ENCODE measurements around the gene RARG.
"Not testable (repeated sequence)": the region's sequence is repeated elsewhere in the genome, so short reads cannot be mapped to it uniquely, and the experiment has no call there.

RARG gene

DNA sequence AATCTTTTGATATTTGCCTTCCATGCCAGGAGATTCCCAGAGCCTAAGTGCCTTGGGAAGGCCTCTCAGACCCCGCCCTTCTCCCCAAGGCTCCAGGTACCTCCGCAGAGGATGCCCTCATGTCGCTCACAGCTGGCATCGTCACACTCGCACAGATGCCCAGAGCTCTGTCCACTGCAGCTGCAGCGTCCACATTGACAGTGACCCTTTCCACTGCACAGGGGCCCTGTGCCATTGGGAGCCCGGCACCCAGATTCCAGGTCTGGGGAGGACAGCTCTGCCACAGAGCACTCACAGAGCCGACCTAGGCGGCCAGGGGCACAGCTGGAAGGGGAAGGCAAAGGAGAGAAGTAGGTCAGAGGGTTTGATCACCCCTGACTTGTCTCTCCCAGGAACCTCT lies 39.0 kb downstream of the RARG start:
- no peak overlapping the region for H3K4me3 ChIP-seq (ENCODE audit: low read depth, low read length)

GRCh38 chr12:53192531-53193021 lies 39.4 kb downstream of the RARG start:
- H3K4me3 ChIP-seq (ENCODE audit: low read depth, low read length): no peak overlapping the region

DNA sequence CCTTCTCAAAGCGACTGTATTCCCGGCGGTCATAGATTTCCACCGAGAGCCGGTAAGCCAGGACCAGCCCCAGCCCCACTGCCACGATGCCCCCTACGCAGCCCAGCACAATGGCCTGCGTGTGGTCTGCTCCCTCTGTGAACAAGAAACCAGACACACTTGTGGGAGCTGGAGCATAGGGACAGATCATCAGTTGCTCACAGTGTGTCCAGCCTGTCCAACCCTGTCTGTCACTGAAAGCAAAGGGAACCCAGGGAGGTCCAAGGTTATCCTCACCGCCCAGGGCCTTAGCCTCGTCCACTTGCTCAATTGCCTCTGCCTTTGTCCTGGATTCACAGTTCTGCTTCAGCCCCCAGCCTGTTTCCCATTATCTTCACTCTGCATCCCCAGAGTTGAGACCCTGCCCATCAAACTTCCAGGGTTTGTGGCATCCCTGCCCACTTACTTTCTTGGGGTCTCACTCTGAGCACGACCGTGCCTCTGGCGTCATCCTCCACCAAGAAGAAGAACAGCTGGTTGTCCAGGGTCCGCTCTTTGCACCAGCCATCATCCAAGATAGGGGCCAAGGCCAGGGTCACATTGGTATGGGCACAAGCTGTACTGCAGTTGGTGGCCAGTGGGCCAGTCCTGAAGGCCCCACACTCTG lies 40.0 kb downstream of the RARG start:
- H3K4me3 ChIP-seq (ENCODE audit: low read depth, low read length): no peak overlapping the region

DNA sequence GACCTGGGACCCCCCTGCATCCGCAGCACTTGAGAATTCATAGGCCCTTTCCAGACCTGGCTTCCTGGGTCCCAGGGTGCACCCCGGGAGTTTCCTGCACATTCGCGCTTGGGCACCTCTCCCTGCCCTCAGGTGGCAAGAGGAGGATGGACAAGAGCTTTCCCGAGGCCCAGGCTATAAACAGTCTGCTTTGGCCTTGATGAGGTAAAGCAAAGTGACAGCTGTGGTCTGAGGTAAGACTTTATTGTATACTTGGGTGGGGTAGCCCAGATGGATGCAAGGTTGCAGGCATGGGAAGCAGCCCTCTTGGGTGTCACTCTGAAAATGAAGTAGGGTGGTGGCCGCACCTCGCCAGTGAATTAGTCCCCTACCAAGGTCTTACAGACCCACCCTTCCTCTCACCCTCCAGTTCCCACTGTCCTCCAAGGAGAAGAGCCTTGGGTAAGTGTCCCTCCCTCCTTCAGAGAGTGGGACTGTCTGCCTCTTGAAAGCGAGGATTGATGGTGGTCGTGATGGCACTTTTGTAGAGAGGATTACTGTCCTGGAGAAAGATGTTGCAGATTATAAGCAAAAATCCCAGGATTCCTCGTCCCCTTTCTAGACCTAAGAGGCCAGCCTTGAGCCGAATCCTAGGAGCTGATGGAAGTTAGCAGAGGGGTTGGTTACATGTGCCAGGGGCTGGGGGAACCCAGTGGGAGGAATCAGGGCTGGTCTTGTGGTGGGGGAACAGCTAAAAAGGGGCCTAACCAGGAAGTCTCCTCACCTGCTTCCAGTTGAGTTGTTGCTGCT lies 40.7 kb downstream of the RARG start:
- H3K4me3 ChIP-seq (ENCODE audit: low read depth, low read length): no peak overlapping the region

DNA sequence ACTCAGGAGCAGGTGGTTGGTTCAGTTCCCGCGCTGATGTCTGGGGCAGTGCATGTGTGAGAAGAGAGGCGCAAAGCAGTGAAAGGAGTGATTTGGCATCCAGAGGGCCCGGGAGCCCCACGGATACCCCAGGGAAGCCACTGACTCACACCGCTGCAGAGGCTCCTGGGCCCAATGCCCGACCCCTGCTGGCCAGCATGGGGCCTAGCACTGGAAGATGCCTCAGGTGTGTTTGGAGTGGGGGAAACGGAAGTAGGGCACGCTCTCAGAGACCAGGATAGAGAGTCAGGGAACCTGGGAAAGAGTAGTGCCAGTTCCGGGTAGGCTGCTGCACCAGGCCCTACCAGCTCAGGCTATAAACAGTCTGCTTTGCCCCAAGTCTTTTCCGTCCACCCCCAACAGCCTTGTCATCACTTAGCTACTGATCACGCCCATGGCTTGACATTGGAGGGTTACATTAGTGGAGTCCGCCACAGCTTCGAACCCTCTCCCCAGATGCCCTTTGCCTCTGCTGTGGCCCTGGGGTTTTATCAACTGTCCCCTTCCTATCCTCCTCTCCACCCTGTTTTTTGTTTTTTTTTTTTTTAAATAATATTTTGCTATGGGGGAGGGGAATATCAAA lies 41.8 kb downstream of the RARG start:
- H3K4me3 ChIP-seq (ENCODE audit: low read depth, low read length): no peak overlapping the region

DNA sequence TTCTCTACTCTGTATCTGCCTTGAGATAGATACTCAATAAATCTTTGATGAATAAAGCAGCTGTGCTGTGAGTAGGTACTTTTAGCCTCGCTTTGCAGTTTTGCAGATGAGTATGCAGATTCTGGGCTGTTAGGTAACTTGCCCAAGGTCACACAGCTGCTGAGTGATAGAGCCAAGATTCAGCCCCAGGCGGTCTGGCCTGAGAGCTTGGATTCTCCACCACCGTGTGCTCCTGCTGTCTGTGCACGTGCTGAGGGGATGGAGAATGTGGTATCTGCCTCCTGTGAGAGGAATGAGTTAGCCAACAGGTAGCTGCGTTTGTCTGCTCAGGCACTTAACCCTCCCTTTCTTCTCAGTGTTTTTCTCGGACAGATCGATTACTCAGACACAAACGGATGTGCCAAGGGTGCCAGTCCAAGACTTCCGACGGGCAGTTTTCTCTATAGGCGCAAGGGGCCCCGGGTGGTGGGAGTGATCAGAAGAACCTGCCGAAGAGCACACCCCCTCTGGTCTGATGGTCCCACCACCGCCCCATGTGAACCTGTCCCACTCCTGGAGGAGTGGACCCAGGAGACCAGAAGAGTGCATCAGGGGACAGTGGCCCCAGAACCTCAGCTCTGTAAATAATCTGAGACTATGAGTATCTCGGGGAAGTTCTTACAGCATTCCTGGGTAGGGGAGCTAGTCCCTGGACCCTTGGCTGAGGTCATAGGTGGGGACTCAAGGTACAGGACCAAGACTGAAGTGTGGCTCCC lies 44.7 kb downstream of the RARG start:
- H3K4me3 ChIP-seq (ENCODE audit: low read depth, low read length): no peak overlapping the region

GRCh38 chr12:53186745-53187144 lies 45.3 kb downstream of the RARG start:
- H3K4me3 ChIP-seq (ENCODE audit: low read depth, low read length): no peak overlapping the region

GRCh38 chr12:53185582-53186153 lies 46.3 kb downstream of the RARG start:
- H3K4me3 ChIP-seq (ENCODE audit: low read depth, low read length): no peak overlapping the region

GRCh38 chr12:53184828-53185227 lies 47.2 kb downstream of the RARG start:
- H3K4me3 ChIP-seq (ENCODE audit: low read depth, low read length): no peak overlapping the region

DNA sequence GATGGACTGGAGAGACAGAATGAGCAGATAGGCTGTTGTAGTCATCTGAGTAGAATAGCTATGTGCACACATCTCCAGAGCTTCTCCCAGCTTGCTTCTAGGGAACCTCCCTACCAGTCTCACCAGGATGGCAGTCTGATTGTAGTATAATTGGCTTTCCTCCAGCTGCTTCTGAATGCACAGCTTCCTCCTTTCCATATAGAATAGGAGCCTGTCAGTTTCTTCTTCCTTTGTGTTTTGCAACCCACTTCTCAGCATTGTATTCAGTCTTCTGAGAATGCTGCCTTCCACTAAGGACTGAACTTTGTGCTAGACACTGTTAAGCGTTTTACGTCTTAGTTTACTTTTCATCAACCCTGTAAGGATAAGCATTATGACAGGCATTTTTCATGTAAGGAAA lies 49.1 kb downstream of the RARG start:
- no peak overlapping the region for H3K4me3 ChIP-seq (ENCODE audit: low read depth, low read length)

DNA sequence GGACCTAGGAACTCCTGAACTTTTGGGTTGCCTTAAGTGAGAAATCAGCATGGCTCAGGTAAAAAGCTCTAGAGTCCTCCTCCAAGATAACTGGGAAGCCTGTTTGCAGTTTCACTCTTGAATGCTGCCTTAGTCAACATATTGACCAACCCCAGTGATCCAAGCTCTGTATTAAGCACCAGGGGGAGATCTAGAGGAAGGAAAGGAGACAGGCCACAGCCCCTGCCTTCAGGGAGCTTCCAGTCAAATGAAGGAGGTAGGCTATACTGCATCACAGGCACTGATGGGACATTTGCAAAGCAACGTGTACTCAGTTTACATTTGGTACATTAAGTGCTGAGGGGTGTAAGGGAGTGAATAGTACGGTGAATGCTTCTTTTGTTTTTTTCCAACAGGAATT lies 50.1 kb downstream of the RARG start:
- H3K4me3 ChIP-seq (ENCODE audit: low read depth, low read length): no peak overlapping the region

DNA sequence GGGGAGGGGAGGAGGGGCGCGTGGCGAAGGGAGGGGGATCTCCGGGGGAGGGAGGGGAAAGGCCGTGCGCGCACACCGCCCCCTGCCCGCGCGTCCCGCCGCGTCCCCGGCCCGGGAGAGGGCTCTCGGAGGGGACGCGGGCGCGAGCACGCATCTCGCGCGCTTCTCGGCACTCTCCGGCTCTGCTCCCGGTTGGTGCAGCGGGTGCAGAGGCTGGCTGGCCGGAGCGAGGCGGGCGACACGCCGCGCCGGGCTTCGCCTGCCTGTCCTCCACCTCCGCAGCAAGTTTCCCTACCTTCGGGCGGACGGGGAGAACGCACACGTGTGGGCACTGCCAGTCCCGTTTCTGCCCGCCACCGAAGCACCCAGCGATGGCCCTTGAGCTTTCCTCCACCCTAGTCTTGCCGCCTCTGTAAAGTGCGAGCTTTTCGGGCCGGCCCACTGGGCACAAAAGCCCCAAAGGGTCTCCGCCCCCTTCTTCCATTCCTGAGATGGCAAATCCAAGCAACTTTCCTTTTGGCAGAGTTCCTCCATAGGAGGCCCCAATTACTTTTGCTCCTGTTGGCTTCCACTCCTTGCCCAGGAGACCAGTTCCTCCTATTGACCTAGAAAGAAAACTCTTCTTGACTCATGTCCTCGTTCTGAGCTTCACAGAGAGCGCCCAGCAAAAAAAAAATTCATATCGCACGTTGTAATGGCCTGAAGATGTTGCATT lies 50.9 kb downstream of the RARG start:
- peak overlapping the region; percentile 79 for H3K4me3 ChIP-seq (ENCODE audit: low read depth, low read length)

DNA sequence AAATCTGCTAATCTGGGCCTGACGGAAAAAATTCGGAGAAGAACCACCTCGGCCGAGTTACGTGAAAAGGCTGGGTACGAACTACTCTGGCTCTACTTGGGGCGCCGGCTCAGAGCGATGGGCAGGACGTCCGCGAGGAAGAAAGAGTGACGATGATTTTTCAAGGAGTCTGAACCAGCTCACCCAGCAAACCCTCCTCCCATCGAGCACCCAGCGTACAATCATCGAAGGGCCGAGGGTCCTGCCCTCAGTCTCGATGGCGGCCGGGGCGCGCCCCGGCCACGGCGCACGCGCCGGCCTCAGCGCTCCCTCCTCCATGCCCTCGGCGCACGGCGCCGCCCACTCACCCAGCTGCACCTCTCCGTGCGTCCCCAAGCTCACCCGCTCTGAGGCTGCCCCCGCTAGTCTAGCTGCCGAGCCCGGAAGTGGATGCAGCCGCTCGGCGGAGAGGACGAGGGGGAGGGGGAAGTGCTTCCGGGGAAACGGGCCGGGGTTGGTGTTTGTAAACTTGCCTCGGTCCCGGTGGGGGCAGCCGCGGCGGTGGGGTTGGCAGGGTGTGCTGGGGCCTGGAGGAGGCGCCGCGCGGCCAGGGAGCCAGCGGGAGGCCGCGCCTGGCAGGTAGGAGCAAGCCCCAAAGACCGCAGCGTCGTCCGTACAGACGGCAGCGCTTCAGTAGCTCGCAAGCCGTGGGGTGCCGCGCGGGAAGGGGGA lies 51.6 kb downstream of the RARG start, which contains the start of the genes CSAD and ZNF740:
CSAD (minus strand) TSS at position 706 of the 711 bp plus-strand sequence. CDS start 7,455 bp downstream, outside the sequence.
ZNF740 (plus strand) TSS at position 503 of the 711 bp plus-strand sequence. CDS start 1,262 bp downstream, outside the sequence.
- H3K4me3 ChIP-seq (ENCODE audit: low read depth, low read length): peak within 1 kb of the TSS; percentile 79

DNA sequence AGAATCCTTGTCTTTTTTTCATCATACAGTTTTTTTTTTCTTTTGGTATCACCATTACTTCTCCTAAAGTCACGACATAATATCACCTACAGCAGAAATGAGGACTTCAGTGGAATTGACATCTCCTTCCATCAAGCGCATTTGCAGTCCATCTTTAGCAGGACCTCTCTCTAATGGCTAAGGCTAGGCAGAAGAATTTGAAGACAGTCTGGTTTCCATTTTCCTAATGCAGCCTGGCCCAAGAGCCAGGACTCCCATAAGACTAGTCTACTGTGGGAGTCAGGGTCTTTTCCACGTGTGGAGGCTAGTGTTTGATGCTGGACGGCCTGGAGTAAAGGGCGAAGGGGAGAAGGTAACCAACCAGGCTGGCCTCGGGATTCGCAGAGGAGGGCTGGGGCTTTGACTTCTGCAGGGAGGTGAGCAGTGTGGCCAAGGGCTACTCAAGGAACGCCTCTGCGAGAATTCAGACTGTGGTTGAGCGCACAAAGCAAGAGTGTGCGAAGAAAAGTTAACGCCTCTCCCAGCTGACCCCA lies 52.3 kb downstream of the RARG start:
- peak overlapping the region; percentile 79 for H3K4me3 ChIP-seq (ENCODE audit: low read depth, low read length)

GRCh38 chr12:53178803-53179202 lies 53.2 kb downstream of the RARG start:
- H3K4me3 ChIP-seq (ENCODE audit: low read depth, low read length): not testable (repeated sequence)

- H3K4me3 ChIP-seq (ENCODE audit: low read depth, low read length): not testable (repeated sequence)
These were observed 54.6 kb downstream of the RARG start for GRCh38 chr12:53177447-53177846.

DNA sequence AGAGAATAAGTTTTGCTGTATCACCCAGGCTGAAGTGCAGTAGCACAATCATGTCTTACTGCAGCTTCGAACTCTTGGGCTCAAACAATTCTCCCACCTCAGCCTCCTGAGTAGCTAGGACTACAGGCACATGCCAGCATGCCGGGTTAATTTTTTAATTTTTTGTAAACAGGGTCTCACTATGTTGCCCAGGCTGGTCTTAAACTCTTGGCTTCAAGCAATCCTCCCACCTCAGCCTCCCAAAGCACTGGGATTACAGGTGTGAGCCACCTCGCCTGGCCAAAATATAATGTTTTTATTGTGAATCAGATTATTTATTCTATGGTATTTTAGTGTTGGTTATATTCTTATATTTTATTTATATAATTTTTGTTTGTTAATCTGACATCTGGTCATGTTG lies 55.3 kb downstream of the RARG start:
- no peak overlapping the region for H3K4me3 ChIP-seq (ENCODE audit: low read depth, low read length)

DNA sequence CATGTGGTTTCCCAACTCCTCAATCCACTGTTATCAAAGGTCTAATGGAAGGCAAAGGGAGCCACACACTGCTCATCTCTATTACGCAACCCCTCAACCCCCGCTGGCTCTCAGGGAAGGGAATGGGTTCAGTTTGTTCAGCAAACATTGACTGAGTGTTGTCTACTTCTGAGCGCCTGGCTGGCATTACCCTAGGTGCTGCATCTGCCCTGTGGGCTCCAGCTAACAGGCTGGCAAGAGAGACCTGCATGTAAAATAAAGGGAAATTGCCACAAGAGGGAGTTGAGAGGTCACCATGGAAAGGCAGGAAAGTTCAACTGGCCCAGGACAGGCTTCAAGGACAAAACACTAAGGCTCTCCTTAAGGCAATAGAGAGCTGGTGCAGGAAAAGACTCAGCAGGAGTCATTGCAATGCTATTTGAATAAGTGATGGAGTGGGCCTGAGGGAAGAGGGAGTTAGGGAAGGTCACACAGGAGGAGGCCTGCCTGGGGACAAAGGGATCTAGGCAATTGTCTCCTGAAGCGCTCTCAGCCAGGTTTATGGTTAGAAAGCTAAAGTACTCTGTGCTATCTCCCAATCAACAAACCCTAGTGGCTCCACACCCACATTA lies 57.0 kb downstream of the RARG start:
- no peak overlapping the region for H3K4me3 ChIP-seq (ENCODE audit: low read depth, low read length)

Data from iPS-11a (cell line).